DOHH2 (cell line): Measurements from ENCODE around the gene CRNKL1.

ENCODE experiments used
- H3F3A ChIP-seq: fragments of 200-600 bp; sonication (generic), shearing (Covaris generic); 2 replicates; pipeline ENCODE4 v1.6.0; 2016; ENCODE audit warnings: antibody characterized with exemption, mild to moderate bottlenecking; ENCODE audit not compliant: control insufficient read depth, insufficient read depth
- H3K27ac ChIP-seq: fragments of 200-600 bp; sonication (generic); 2 replicates; pipeline ENCODE4 v1.5.1; 2014; ENCODE audit warnings: low read depth, mild to moderate bottlenecking, low read length, moderate library complexity
- H3K27me3 ChIP-seq: fragments of 200-600 bp; sonication (generic); 2 replicates; pipeline ENCODE4 v1.6.1; 2014; ENCODE audit warnings: mild to moderate bottlenecking, low read length, mixed read lengths; ENCODE audit not compliant: control insufficient read depth
- H3K36me3 ChIP-seq: fragments of 200-600 bp; sonication (generic); 2 replicates; pipeline ENCODE4 v1.6.1; 2014; ENCODE audit warnings: mild to moderate bottlenecking, low read length, moderate library complexity, mixed read lengths; ENCODE audit not compliant: control insufficient read depth
- H3K4me1 ChIP-seq: fragments of 200-600 bp; sonication (generic); 2 replicates; pipeline ENCODE4 v1.6.1; 2014; ENCODE audit warnings: mild to moderate bottlenecking, low read length, mixed read lengths; ENCODE audit not compliant: control insufficient read depth
- H3K4me2 ChIP-seq: fragments of 200-600 bp; sonication (generic); 2 replicates; pipeline ENCODE4 v1.6.0; 2014; ENCODE audit warnings: mild to moderate bottlenecking, low read length, moderate library complexity
- H3K4me3 ChIP-seq: fragments of 200-600 bp; sonication (generic); 2 replicates; pipeline ENCODE4 v1.5.1; 2014; ENCODE audit warnings: mild to moderate bottlenecking, low read length, mixed read lengths
- H3K79me2 ChIP-seq: fragments of 200-600 bp; sonication (generic); 2 replicates; pipeline ENCODE4 v1.6.1; 2014; ENCODE audit warnings: mild to moderate bottlenecking, low read length, mixed read lengths; ENCODE audit not compliant: control insufficient read depth
- H3K9me2 ChIP-seq: fragments of 200-600 bp; sonication (generic); replicated peaks from 2 replicates; pipeline ENCODE4 v1.6.1; 2014; ENCODE audit warnings: mild to moderate bottlenecking, low read length, mixed read lengths; ENCODE audit not compliant: control insufficient read depth
- H3K9me3 ChIP-seq: fragments of 200-600 bp; sonication (generic); 2 replicates; pipeline ENCODE4 v1.6.1; 2014; ENCODE audit warnings: antibody characterized with exemption, low read length, mixed read lengths; ENCODE audit not compliant: control insufficient read depth, insufficient read depth
- H4K20me1 ChIP-seq: fragments of 200-600 bp; sonication (generic); 2 replicates; pipeline ENCODE4 v1.6.0; 2014; ENCODE audit warnings: low read depth, mild to moderate bottlenecking, antibody characterized with exemption, low read length, moderate library complexity; ENCODE audit not compliant: control insufficient read depth, insufficient read depth
- CTCF ChIP-seq: fragments of 200-600 bp; sonication (generic); IDR thresholded peaks from one replicate; pipeline ENCODE4 v1.5.1; 2014; ENCODE audit warnings: antibody characterized with exemption, mild to moderate bottlenecking, low read depth, low read length; ENCODE audit not compliant: poor library complexity, severe bottlenecking
- EZH2phosphoT487 ChIP-seq: fragments of 200-600 bp; sonication (generic); IDR thresholded peaks from 2 replicates; pipeline ENCODE4 v1.6.1; 2017; ENCODE audit warnings: borderline replicate concordance, mild to moderate bottlenecking, antibody characterized with exemption, low read length, moderate library complexity, mixed read lengths

The CRNKL1 gene

GRCh38 chr20:20078041-20078440 is 25.8 kb upstream of the CRNKL1 start:
- Histone ChIP-seq H3K4me3 (no peak overlapping the region), H3F3A (no peaks in the 10 kb centered on the region), H4K20me1 (no peaks in the 10 kb centered on the region), H3K27me3 (peaks cover 35% of the 10 kb centered on the region), H3K9me3 (no peaks in the 10 kb centered on the region), H3K4me1 (no peaks in the 10 kb centered on the region), H3K4me2 (no peak overlapping the region), H3K79me2 (no peaks in the 10 kb centered on the region), H3K9me2 (no peaks in the 10 kb centered on the region), H3K36me3 (no peaks in the 10 kb centered on the region), H3K27ac (no peak overlapping the region)
- TF ChIP-seq EZH2phosphoT487 (no peak), CTCF (no peak)

GRCh38 chr20:20076297-20077065 is 24.2 kb upstream of the CRNKL1 start:
- no peak overlapping the region for H3K4me2 ChIP-seq
- H3K79me2 ChIP-seq, result no peaks in the 10 kb centered on the region
- H3K27ac ChIP-seq, result no peak overlapping the region
- no peaks in the 10 kb centered on the region for H3K9me3 ChIP-seq
- no peaks in the 10 kb centered on the region for H3F3A ChIP-seq
- no peaks in the 10 kb centered on the region for H3K4me1 ChIP-seq
- no peaks in the 10 kb centered on the region for H3K36me3 ChIP-seq
- H3K27me3 ChIP-seq, result peaks cover 26% of the 10 kb centered on the region
- no peaks in the 10 kb centered on the region for H4K20me1 ChIP-seq
- no peak overlapping the region for H3K4me3 ChIP-seq
- TF ChIP-seq CTCF, result no peak
- TF ChIP-seq EZH2phosphoT487, result no peak
- no peaks in the 10 kb centered on the region for H3K9me2 ChIP-seq

- H3K4me2 ChIP-seq, result no peak overlapping the region
- no peak overlapping the region for H3K27ac ChIP-seq
- H3K36me3 ChIP-seq, result no peaks in the 10 kb centered on the region
- H3F3A ChIP-seq, result no peaks in the 10 kb centered on the region
- H3K9me3 ChIP-seq, result no peaks in the 10 kb centered on the region
- H4K20me1 ChIP-seq, result no peaks in the 10 kb centered on the region
- no peak for TF ChIP-seq EZH2phosphoT487
- H3K79me2 ChIP-seq, result no peaks in the 10 kb centered on the region
- no peaks in the 10 kb centered on the region for H3K4me1 ChIP-seq
- peaks cover 21% of the 10 kb centered on the region for H3K27me3 ChIP-seq
- no peaks in the 10 kb centered on the region for H3K9me2 ChIP-seq
- no peak overlapping the region for H3K4me3 ChIP-seq
Measured at GRCh38 chr20:20075032-20075431, 22.8 kb upstream of the CRNKL1 start.

GRCh38 chr20:20073801-20074371 is 21.6 kb upstream of the CRNKL1 start:
- no peak for TF ChIP-seq EZH2phosphoT487
- no peak for TF ChIP-seq CTCF
- Histone ChIP-seq H3K4me2 (no peak overlapping the region), H3K27ac (no peak overlapping the region)

More at GRCh38 chr20:20073801-20074371, 21.6 kb upstream of the CRNKL1 start:
- H3K9me3 ChIP-seq, result no peaks in the 10 kb centered on the region
- H3K27me3 ChIP-seq, result peaks cover 20% of the 10 kb centered on the region
- no peaks in the 10 kb centered on the region for H3F3A ChIP-seq
- no peaks in the 10 kb centered on the region for H3K4me1 ChIP-seq
- no peaks in the 10 kb centered on the region for H3K36me3 ChIP-seq
- H4K20me1 ChIP-seq, result no peaks in the 10 kb centered on the region
- H3K4me3 ChIP-seq, result no peak overlapping the region
- H3K79me2 ChIP-seq, result no peaks in the 10 kb centered on the region
- no peaks in the 10 kb centered on the region for H3K9me2 ChIP-seq
